A204.1 (cell line): Measurements from ENCODE around the gene ANKRD24.
"Not testable (repeated sequence)": the region's sequence is repeated elsewhere in the genome, so short reads cannot be mapped to it uniquely, and the experiment has no call there.

ENCODE experiments used
- FAIRE-seq: peaks from 2 replicates; lab custom pipeline; 2012; peaks lifted over from hg19 to GRCh38; lab: Jason Lieb, UNC

ANKRD24 gene

GRCh38 chr19:4197625-4198466, 15.4 kb downstream of the ANKRD24 start:
- FAIRE-seq, result no peak

DNA sequence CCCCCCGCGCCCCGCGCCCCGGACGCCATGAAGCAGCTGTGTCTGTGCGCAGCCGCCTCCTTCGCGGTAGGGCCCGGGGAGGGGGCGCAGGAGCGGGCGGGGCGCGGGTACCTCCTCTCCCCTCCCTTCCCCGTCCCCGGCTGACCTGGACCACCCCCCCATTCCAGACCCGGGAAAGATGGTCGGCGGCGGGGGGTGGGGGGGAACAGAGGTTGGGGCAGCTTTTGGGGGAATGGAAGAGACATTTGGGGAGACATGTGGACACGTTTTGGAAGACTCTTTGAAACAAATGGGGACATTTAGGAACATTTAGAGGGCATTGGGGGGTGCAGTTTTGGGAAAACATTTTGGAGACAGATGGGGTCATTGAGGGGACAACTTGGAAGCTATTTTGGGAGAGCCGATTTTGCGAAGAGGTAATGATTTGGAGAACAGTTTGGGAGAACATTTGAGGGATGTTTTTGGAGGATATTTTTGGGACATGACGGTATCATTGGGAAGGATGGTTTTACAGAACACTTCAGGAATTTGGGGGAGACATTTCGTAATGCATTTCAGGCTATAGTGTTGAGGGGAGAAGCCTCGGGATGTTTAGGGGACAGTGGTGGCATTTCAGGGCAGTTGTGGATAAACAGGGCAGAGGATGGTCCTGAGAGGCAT, 16.1 kb downstream of the ANKRD24 start:
- FAIRE-seq, result no peak

GRCh38 chr19:4199699-4200293, 17.3 kb downstream of the ANKRD24 start:
- no peak for FAIRE-seq

- FAIRE-seq, result no peak
These were observed 18.6 kb downstream of the ANKRD24 start for GRCh38 chr19:4200940-4201542.

GRCh38 chr19:4201798-4202197, 19.3 kb downstream of the ANKRD24 start:
- no peak for FAIRE-seq

- no peak for FAIRE-seq
These were observed 24.5 kb downstream of the ANKRD24 start for GRCh38 chr19:4206818-4207484.

- FAIRE-seq, result no peak
These were observed 26.1 kb downstream of the ANKRD24 start for GRCh38 chr19:4208385-4209094.

DNA sequence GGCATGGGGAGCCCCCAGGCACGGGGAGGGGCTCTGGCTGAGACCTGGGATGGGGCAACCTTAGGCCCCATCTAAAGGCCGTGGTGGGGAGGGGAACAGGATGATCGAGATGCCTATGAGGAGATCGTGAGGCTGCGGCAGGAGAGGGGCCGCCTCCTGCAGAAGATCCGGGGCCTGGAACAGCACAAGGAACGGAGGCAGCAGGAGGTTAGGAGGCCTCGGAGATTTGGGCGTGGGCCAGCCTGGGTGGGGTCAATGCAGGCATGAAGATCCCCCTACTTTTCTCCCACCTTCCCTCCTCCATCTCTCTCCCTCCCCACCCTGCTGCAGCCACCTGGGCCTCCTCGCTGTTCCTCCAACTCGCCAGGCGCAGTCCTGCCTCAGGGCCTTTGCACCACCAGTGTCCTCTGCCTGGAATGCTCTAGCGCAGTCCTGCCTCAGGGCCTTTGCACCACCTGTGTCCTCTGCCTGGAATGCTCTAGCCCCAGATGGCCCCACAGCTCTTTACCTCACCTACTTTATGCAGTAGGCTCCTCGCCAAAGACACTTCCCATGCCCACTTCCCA, 27.8 kb downstream of the ANKRD24 start:
- FAIRE-seq, result no peak

- FAIRE-seq, result no peak
These were observed 30.6 kb downstream of the ANKRD24 start for GRCh38 chr19:4213116-4213515.

DNA sequence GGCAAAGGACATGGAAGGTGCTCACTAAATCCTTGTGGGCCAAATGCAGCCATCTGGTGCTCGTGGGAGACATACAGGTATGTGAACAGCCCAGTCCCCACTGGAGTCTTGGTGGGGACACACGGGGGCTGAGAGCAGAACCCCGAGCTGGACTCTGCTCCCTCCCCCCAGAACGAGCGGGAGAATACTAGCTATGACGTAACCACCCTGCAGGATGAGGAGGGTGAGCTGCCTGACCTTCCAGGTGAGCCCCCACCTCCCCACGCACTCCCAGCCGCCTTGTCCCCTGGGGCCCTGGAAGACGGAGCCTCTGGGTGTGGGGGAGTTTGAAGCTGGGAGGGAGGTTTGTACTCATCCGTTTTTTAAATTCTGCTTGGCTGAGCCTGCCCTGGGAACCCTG, 33.3 kb downstream of the ANKRD24 start:
- no peak for FAIRE-seq

DNA sequence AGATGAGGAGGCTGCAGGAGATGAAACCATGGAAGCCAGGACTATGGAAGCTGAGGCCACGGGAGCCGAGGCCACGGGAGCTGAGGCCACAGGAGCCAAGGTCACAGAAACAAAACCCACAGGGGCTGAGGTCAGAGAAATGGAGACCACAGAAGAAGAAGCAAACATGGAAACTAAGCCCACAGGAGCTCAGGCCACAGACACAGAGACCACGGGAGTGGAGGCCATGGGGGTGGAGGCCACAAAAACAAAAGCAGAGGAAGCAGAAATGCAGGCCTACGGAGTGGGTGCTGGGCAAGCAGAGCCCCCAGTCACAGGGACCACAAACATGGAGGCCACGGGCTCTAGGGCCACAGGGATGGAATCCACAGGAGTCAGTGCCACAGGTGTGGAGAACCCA, 34.4 kb downstream of the ANKRD24 start:
- FAIRE-seq, result no peak

- no peak for FAIRE-seq
These were observed 35.2 kb downstream of the ANKRD24 start for GRCh38 chr19:4217429-4218264.

GRCh38 chr19:4218523-4218922, 36.0 kb downstream of the ANKRD24 start:
- not testable (repeated sequence) for FAIRE-seq

DNA sequence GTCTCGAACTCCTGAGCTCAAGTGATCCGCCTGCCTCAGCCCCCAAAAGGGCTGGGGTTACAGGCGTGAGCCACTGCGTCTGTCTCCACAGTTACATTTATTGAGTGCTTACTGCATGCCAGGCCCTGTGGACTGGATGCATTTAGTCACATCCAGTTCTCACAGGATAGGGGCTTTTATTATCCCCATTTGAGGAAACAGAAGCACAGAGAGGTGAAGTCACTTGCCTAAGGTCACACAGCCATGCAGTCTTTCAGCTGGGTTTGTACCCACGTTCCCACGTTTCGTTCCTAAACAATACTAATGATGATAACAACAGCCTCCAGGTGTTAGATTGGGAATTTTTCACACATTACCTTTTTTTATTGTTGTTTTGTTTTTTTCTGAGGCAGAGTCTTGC, 37.7 kb downstream of the ANKRD24 start:
- FAIRE-seq, result no peak

GRCh38 chr19:4224470-4224869, 42.0 kb downstream of the ANKRD24 start:
- FAIRE-seq, result no peak

GRCh38 chr19:4225885-4226284, 43.4 kb downstream of the ANKRD24 start:
- no peak for FAIRE-seq

DNA sequence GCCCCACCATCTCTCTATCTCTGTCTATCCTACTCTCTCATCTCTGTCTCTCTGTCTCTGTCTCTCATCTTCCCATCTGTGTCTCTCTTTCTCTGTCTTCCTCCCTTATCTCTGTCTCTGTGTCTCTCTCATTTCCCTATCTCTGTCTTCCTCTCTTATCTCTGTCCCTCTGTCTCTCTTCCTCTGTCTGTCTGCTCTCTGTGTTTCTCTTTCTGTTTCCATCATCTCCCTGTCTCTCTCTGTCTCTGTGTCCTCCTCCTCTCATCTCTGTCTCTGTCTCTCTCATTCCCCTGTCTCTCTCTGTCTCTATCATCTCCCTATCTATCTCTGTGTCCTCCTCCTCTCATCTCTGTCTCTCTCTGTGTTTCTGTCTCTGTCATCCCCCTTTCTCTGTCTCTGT, 45.3 kb downstream of the ANKRD24 start:
- no peak for FAIRE-seq

- FAIRE-seq, result no peak
These were observed 46.3 kb downstream of the ANKRD24 start for GRCh38 chr19:4228765-4229178.

DNA sequence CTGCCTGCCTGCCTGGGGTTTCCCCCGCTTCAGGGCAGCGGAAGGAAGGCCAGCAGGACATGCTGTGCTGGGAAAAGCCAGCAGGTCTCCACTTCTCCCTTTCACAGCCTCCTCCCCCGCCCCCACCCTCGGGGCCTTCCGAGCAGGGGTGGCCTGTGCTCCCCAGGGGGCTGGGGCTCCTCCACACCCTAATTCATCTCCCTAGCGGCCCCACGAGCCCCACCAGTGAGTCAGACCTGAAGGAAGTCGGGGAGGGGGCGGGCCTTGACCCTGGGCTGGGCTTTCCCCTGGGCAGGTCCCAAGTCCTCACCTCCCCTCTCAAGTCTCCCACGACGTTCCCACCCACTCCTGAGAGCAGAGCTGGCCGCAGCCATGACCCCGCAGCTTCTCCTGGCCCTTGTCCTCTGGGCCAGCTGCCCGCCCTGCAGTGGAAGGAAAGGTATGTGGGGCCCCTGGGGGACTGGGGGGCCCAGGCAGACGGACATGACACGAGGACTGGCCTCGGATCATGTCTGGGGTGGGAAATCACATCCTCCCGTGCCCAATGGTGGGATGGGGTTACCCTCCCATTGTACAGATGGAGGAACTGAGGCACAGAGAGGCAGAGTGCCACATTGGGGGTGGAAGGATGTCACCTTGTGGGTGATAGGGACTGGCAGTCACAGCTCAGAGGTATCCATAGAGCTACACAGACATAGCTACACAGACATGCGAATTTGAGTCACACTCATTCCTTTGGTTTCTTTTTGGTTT, 46.9 kb downstream of the ANKRD24 start, which contains the start of gene EBI3:
Gene EBI3 (plus strand): TSS at position 345 of the 753 bp plus-strand sequence. CDS start 28 bp downstream, at position 373.
- no peak for FAIRE-seq

- FAIRE-seq, result not testable (repeated sequence)
These were observed 47.7 kb downstream of the ANKRD24 start for GRCh38 chr19:4230237-4230636.
